Measurements from ENCODE around the gene NFATC1.

The NFATC1 gene

DNA sequence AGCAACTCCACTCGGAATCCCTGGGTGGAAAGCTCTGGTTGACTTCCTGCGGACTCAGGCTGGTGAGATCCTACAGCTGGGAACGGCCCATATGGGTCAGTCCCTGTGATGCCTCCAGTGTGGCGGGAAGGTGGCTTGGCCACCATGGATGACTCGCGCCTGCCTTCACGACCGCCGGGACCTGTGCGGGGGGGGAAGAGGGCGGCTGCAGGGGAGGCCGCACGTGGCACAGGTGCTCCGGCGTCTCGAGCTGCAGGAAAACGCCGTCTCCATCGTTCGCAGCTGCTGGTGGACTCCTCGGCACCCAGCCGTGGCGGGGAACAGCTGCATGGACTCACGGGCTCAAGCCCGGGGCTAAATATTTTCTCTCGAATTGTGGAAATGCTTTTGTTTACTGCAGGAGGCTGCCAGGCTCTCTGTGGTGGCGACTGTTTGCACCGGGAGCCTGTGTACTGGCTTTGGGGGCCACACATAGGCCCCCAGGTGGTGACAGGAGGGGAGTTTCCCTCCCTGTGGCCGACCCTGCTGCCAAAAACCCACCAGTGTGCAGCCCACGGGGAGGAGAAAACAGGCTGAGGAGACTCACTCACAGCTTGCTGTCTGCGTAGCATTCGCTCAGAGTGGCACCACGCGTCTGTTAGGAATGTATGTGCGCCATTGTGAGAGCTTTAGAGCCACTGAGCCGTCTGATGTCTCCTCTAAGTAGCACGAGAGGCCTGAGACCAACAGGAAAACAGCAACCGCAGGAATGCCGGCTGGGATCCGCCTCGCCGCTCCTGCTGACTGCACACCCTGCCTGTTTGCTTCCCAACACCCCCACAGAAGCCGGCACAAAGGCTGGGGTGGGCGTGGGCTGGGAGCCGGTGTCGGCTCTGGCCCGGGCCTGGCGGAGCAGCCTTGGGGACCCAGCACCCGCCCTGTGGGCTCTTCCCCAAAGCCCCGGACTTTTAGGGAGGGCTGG lies 89.2 kb downstream of the NFATC1 start (continued):
- TF ChIP-seq, protein P1, sequence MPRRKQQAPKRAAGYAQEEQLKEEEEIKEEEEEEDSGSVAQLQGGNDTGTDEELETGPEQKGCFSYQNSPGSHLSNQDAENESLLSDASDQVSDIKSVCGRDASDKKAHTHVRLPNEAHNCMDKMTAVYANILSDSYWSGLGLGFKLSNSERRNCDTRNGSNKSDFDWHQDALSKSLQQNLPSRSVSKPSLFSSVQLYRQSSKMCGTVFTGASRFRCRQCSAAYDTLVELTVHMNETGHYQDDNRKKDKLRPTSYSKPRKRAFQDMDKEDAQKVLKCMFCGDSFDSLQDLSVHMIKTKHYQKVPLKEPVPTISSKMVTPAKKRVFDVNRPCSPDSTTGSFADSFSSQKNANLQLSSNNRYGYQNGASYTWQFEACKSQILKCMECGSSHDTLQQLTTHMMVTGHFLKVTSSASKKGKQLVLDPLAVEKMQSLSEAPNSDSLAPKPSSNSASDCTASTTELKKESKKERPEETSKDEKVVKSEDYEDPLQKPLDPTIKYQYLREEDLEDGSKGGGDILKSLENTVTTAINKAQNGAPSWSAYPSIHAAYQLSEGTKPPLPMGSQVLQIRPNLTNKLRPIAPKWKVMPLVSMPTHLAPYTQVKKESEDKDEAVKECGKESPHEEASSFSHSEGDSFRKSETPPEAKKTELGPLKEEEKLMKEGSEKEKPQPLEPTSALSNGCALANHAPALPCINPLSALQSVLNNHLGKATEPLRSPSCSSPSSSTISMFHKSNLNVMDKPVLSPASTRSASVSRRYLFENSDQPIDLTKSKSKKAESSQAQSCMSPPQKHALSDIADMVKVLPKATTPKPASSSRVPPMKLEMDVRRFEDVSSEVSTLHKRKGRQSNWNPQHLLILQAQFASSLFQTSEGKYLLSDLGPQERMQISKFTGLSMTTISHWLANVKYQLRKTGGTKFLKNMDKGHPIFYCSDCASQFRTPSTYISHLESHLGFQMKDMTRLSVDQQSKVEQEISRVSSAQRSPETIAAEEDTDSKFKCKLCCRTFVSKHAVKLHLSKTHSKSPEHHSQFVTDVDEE (CRISPR knock-in tag; IDR thresholded peaks at IDR 0.05), result no peak
- TF ChIP-seq ARNTL (CRISPR knock-in tag; IDR thresholded peaks at IDR 0.05; ENCODE audit: borderline replicate concordance, low read depth), result no peak
- TF ChIP-seq, protein P2, sequence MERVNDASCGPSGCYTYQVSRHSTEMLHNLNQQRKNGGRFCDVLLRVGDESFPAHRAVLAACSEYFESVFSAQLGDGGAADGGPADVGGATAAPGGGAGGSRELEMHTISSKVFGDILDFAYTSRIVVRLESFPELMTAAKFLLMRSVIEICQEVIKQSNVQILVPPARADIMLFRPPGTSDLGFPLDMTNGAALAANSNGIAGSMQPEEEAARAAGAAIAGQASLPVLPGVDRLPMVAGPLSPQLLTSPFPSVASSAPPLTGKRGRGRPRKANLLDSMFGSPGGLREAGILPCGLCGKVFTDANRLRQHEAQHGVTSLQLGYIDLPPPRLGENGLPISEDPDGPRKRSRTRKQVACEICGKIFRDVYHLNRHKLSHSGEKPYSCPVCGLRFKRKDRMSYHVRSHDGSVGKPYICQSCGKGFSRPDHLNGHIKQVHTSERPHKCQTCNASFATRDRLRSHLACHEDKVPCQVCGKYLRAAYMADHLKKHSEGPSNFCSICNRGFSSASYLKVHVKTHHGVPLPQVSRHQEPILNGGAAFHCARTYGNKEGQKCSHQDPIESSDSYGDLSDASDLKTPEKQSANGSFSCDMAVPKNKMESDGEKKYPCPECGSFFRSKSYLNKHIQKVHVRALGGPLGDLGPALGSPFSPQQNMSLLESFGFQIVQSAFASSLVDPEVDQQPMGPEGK (CRISPR knock-in tag; IDR thresholded peaks at IDR 0.05; ENCODE audit: borderline replicate concordance), result no peak
- no peak for TF ChIP-seq TCF4 (CRISPR knock-in tag; IDR thresholded peaks at IDR 0.05; ENCODE audit: borderline replicate concordance)
- no peak for TF ChIP-seq ZFP3 (CRISPR knock-in tag; IDR thresholded peaks at IDR 0.05)

DNA sequence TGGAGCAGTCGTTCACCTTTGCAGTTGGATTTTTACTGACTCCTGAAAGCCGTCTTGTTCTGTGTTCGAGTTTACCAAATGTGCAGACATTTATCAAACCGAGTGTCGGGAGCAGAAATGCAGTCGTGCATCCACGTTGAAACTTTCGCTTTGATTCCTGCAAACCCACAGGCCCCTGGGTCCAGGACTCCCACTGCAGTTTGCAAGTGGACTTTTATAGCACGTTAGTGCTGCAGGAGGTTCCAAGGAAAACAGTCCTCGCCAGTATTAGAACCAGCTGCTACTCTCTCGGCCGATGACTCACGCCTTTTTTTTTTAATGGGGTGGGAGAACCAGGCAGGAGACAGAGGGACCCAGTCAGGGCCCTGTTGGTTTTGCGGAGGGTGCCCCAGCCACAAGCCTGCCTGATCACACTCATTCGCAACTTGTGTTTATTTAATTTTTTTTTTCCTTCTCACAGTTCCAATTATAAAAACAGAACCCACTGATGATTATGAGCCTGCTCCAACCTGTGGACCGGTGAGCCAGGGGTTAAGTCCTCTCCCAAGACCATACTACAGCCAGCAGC lies 90.1 kb downstream of the NFATC1 start:
- peak; percentile 68 for ATAC-seq
- TF ChIP-seq, protein P3, sequence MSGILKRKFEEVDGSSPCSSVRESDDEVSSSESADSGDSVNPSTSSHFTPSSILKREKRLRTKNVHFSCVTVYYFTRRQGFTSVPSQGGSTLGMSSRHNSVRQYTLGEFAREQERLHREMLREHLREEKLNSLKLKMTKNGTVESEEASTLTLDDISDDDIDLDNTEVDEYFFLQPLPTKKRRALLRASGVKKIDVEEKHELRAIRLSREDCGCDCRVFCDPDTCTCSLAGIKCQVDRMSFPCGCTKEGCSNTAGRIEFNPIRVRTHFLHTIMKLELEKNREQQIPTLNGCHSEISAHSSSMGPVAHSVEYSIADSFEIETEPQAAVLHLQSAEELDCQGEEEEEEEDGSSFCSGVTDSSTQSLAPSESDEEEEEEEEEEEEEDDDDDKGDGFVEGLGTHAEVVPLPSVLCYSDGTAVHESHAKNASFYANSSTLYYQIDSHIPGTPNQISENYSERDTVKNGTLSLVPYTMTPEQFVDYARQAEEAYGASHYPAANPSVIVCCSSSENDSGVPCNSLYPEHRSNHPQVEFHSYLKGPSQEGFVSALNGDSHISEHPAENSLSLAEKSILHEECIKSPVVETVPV (CRISPR knock-in tag; IDR thresholded peaks at IDR 0.05), result no peak
- TF ChIP-seq BACH2 (CRISPR knock-in tag; IDR thresholded peaks at IDR 0.05; ENCODE audit: borderline replicate concordance) (no peak), TOX (CRISPR knock-in tag; IDR thresholded peaks at IDR 0.05; ENCODE audit: borderline replicate concordance) (no peak), SNAI2 (CRISPR knock-in tag; IDR thresholded peaks at IDR 0.05) (no peak), GLIS3 (CRISPR knock-in tag; IDR thresholded peaks at IDR 0.05) (no peak), ARNTL (CRISPR knock-in tag; IDR thresholded peaks at IDR 0.05; ENCODE audit: borderline replicate concordance, low read depth) (no peak), ZNF8 (CRISPR knock-in tag; IDR thresholded peaks at IDR 0.05) (no peak), TCF4 (CRISPR knock-in tag; IDR thresholded peaks at IDR 0.05; ENCODE audit: borderline replicate concordance) (no peak), ZFP30 (CRISPR knock-in tag; IDR thresholded peaks at IDR 0.05) (no peak), PPARA (CRISPR knock-in tag; IDR thresholded peaks at IDR 0.05; ENCODE audit: borderline replicate concordance) (no peak), ZFP3 (CRISPR knock-in tag; IDR thresholded peaks at IDR 0.05) (no peak), RARB (CRISPR knock-in tag; IDR thresholded peaks at IDR 0.05) (no peak), ESRRG (CRISPR knock-in tag; IDR thresholded peaks at IDR 0.05) (no peak), ZC3H10 (CRISPR knock-in tag; IDR thresholded peaks at IDR 0.05) (no peak), ZNF70 (CRISPR knock-in tag; IDR thresholded peaks at IDR 0.05) (no peak), CSDC2 (CRISPR knock-in tag; IDR thresholded peaks at IDR 0.05) (no peak)
- TF ChIP-seq, protein P2 (CRISPR knock-in tag; IDR thresholded peaks at IDR 0.05; ENCODE audit: borderline replicate concordance), result no peak
- TF ChIP-seq, protein P1 (CRISPR knock-in tag; IDR thresholded peaks at IDR 0.05), result no peak
- TF ChIP-seq, protein P4, sequence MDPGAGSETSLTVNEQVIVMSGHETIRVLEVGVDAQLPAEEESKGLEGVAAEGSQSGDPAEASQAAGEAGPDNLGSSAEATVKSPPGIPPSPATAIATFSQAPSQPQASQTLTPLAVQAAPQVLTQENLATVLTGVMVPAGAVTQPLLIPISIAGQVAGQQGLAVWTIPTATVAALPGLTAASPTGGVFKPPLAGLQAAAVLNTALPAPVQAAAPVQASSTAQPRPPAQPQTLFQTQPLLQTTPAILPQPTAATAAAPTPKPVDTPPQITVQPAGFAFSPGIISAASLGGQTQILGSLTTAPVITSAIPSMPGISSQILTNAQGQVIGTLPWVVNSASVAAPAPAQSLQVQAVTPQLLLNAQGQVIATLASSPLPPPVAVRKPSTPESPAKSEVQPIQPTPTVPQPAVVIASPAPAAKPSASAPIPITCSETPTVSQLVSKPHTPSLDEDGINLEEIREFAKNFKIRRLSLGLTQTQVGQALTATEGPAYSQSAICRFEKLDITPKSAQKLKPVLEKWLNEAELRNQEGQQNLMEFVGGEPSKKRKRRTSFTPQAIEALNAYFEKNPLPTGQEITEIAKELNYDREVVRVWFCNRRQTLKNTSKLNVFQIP (CRISPR knock-in tag; IDR thresholded peaks at IDR 0.05; ENCODE audit: borderline replicate concordance, low read depth), result no peak
